GM21717 (cell line): ENCODE results near the gene LMCD1.

Experiments used
- ATAC-seq: cut with Tn5 transposase; IDR thresholded peaks from one replicate; pipeline ENCODE4 v1.9.1; 2021; ENCODE audit warnings: mild to moderate bottlenecking, moderate library complexity; ENCODE audit not compliant: unreplicated experiment

The LMCD1 gene

GRCh38 chr3:8501371-8502131 is at the start of gene LMCD1:
Gene LMCD1 (plus strand): TSS chr3:8501823. CDS start chr3:8501939, 116 bp downstream.
- ATAC-seq, result peak; percentile 98

DNA sequence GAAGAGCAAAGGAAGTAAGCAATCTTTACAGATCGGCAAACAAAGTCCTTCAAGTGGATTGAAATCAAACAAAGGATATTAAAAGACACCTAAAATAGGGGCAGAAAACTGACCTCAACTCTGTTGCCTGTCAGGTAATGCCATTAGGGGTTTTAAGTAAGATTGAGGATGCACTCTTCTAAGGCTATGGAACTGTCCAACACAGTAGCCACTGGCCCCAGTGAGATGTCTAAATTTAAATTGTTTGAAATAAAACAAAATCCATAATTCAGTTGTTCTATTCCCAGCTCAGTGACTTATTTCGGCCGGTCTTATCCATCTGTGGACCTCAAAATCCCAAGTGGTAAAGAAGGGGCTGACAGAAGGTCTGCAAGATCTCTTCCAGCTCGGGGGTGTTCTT is 49.5 kb upstream of the LMCD1 start:
- no peak for ATAC-seq

GRCh38 chr3:8453153-8453552 is 48.5 kb upstream of the LMCD1 start:
- ATAC-seq, result no peak

DNA sequence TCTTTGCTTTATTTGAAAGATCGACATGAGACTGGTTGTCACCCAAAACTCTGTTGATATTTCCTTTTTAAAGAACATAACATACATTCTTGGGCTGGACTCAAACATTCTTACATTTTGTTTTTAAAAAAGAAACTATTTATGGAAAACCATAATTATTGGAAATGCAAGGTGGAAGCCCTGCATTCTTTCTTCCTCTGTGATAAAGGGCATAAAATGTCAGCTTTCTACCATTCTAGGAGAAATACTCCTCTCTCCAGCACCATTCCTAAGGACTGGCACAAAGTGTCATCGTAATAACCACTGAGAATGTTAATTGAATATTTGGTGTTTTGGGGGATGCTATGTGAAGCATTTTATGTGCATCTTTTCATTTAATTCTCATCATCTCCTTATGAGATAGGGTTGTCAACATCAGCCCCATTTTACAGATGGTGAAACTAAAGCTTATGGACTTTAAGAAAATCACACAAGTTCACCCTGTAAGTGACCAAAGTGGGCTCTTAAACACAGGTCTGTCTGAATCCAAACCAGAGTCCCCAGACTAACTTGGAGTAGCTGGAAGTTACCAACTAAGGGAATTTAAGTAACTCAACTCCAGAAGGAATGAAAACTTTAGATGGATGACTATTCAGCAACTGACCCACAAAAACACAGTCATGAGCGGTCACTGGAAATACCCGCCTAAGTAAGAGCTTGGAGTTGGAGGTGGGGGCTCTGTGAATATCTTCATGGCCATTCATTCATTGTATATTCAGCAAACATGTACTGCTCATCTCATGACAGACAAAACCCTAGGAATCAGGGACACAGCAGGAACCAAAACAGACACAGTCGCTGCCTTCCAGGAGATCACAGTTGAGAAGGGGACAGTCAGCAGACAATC is 45.9 kb upstream of the LMCD1 start:
- no peak for ATAC-seq

- no peak for ATAC-seq
Measured at GRCh38 chr3:8456412-8456811, 45.2 kb upstream of the LMCD1 start.

- no peak for ATAC-seq
Measured at GRCh38 chr3:8457039-8457438, 44.6 kb upstream of the LMCD1 start.

- no peak for ATAC-seq
Measured at GRCh38 chr3:8458238-8458661, 43.4 kb upstream of the LMCD1 start.

GRCh38 chr3:8458711-8459110 is 42.9 kb upstream of the LMCD1 start:
- ATAC-seq, result no peak

DNA sequence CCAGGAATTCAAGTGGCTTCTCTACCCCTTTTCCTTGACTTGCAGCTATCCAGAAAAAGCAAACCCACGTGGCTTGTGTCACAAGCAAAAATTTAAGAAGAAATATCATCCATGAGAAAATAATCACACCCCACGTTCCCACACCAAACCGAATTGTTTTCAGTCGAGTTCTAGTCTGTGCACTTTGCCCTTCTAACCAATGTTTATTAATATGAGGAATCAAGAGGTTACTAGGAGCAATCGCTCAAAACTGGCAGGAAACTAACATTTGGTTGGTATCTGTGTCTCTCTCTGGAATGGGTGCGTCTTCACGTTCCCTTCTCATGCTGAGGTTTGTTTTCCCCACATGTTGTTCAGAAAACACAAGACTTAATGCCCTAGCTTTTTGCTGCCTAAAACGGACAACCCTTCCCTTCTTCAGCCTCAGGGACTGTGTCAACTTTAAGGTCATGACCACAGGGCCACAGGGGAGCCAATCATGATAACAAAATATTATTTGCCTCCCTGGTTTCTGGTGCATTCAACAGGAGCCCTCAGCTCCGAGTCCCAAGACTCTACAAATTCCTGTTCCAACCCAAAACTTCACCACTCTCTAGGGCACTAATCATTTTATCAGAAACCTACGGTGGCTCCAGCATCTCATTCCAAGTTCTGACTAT is 41.4 kb upstream of the LMCD1 start:
- ATAC-seq, result no peak

DNA sequence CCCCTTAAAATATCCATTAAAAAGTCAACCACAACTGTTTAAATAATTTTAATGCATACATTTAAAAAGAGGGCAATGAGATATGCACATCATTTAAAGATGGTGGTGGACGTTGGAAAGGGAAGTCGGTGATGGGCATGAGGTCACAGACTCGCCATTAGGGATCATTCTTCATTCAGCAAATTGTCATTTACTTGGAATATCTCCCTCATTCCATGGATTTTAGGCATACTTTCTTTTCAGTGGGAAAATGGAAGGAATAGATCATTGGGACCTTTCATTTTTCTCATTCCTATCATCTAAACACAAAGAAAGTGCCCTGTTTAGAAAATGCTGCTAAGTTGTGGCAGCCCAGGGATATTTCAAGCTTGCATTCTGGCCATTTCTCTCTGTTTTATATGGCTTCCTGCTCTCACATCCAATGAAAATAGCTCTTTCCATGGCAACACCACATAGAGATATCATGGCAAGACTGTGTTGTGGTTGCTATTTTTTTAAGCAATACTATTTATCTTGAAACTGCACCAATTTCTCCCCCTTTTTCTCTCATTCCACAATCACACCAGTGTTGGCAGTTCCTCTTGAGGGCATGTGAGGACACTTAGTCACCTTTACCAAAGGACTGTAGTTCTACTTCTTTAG is 40.7 kb upstream of the LMCD1 start:
- ATAC-seq, result no peak

GRCh38 chr3:8464668-8465067 is 37.0 kb upstream of the LMCD1 start:
- ATAC-seq, result no peak

- ATAC-seq, result no peak
Measured at GRCh38 chr3:8466526-8466925, 35.1 kb upstream of the LMCD1 start.

GRCh38 chr3:8470801-8471200 is 30.8 kb upstream of the LMCD1 start:
- no peak for ATAC-seq

DNA sequence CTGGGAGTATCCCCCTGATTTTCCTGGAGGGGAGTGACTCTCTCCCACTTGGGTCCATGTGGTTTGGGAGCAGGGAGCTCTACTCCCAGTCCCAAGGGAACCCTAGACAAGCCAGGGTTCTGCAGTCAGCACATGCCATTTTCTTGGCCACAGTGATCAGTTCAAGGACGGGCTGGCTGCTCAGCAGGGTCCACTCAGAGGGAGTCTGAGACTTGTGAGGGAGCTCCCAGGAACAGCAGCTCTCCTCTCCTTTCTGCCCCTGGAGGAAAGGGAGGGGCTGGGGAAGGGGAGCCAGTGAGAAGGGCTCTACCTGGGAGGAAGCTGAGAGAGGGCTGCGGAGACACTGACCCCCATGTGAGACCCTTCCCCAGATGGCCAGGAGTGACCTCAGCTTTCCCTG is 29.1 kb upstream of the LMCD1 start:
- no peak for ATAC-seq

GRCh38 chr3:8473029-8473428 is 28.6 kb upstream of the LMCD1 start:
- no peak for ATAC-seq

DNA sequence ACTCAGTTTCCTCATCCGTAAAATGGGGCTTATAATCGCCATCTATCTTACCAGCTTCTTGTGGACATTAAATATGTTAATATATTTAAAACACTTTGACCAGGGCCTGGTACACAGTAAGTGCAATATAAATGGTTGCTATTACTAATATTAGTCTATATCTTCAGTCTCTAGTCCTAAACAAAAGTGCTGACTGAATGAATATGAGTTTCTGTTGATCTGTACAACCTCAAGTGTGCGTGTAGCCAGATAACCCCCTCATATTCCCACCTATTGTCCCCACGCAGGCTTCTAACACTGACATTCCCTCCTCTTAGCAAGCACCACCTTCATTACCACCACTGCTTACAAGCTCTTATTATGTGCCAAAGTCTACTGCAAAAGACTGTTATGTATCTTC is 27.6 kb upstream of the LMCD1 start:
- ATAC-seq, result no peak

DNA sequence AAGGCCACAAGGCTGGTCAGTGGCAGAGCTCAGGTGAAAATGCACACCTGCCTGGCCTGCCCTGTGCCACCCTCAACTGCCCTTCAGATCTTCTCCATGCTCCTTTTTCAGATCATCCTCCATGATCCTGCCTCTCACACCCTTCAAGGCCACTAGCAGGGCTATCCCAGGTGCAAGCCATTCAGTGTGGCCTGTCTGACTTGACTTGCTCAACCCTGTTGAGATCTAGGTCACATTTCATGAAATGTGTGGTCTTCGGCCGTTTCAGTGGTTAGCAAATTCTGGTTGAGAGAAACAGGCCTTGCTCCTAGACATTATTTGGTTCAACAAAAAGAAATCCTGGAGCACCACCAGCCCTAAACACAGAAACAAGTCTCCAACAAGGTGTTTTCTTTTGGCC is 26.6 kb upstream of the LMCD1 start:
- ATAC-seq, result no peak

DNA sequence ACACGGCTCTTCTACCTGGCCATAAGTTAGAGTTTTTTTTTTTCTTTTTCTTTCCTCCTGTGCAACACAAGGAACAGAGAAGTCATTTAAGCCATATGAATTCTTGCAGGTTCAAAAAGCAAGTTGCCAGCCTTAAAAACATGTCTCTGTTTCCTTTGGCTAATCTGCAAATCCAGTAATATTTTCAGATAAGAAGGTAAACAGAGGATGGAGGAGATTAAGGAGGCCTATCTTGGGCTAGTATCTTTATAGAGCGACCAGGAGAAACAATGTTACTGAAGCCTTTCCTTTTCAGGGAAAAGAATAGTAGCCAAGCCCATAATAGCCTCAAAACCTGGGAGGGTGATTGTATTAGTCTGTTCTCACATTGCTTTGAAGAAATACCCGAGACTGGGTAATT is 20.9 kb upstream of the LMCD1 start:
- no peak for ATAC-seq

GRCh38 chr3:8481380-8481779 is 20.2 kb upstream of the LMCD1 start:
- no peak for ATAC-seq

DNA sequence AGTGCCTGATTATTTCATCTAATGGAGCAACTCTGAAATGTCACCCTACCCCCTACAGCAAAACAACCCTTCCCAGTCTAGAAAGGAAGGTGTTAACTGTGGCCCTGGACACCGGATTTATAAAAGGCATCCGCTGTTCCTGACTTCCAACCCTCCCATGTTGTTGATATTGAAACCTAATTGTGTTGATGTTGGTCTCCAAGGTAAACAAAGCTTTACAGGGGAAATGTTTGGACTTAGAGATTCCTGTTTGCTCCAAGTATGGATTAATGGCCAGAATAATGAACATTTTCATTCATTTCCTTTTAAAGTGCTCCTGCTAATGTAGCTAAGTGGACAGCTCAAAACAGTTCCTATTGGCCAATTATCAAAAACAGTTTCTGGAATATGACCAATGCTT is 19.4 kb upstream of the LMCD1 start:
- ATAC-seq, result no peak
